HepG2 (cell line): ENCODE data around the gene GPR4. TPM values are rescaled to one million over a fixed set of nuclear protein-coding genes. Genes with fewer than 3 reads are reported as not detected.

Source experiments
- ATAC-seq: fragments of 200-7000 bp; cut with Tn5 transposase; 3 replicates; pipeline ENCODE4 v1.9.1; 2020; ENCODE audit warnings: mild to moderate bottlenecking, moderate library complexity
- BruUV-seq: library from RNA; stranded (reverse); fragments of 400-500 nt; replicated peaks from 2 replicates; lab custom pipeline; 2021; lab: Mats Ljungman, UMichigan
- CTCF ChIA-PET: fragments of 300-600 bp; formaldehyde crosslinking; extraction: SDS; loops from one replicate; lab custom pipeline; 2021; ENCODE audit warnings: low total read pairs, inconsistent platforms, low intra/inter-chr PET ratio; lab: Yijun Ruan, JAX
- POLR2A ChIA-PET: fragments of 350-600 bp; sonication (Branson Sonifier 250); formaldehyde crosslinking; loops from one replicate; lab custom pipeline; 2020; ENCODE audit warnings: antibody characterized with exemption, inconsistent platforms; lab: Yijun Ruan, JAX
- DNase-seq: peaks from one replicate; pipeline ENCODE4 v3.0.0-alpha.2; 2015; ENCODE audit warnings: low spot score
- FAIRE-seq: peaks from 3 replicates; lab custom pipeline; 2011; peaks lifted over from hg19 to GRCh38; lab: Jason Lieb, UNC
- H2AFZ ChIP-seq: one replicate; pipeline ENCODE4 v1.6.1; 2011; ENCODE audit warnings: low read length, inconsistent platforms
- H3K27ac ChIP-seq: fragments of 300-600 bp; 3 replicates; pipeline ENCODE4 v1.8.0; 2011; ENCODE audit warnings: mixed run types, mild to moderate bottlenecking, mixed read lengths, low read length, inconsistent platforms; ENCODE audit not compliant: insufficient read depth; ENCODE audit errors: extremely low read length
- H3K27me3 ChIP-seq, 2 experiments: fragments of 200-600 bp in 1 of 2; 2 replicates in 1 of 2; 3 replicates in 1 of 2; pipeline versions ENCODE4 v1.6.0 to v1.8.0; 2011; ENCODE audit warnings: low read length in 2 of 2, mild to moderate bottlenecking in 2 of 2, moderate library complexity in 2 of 2, inconsistent platforms in 1 of 2; ENCODE audit not compliant: insufficient read depth in 2 of 2, control insufficient read depth in 1 of 2
- H3K36me3 ChIP-seq, 2 experiments: fragments of 200-600 bp in 1 of 2; replicated peaks in 1 of 2; 2 replicates in 1 of 2; 3 replicates in 1 of 2; pipeline versions ENCODE4 v1.5.1 to v1.8.0; 2011; ENCODE audit warnings: low read length in 2 of 2, inconsistent platforms in 1 of 2; ENCODE audit not compliant: insufficient read depth in 2 of 2, control insufficient read depth in 1 of 2
- H3K4me1 ChIP-seq: 2 replicates; pipeline ENCODE4 v1.5.1; 2012; ENCODE audit warnings: low read length, inconsistent platforms; ENCODE audit not compliant: insufficient read depth
- H3K4me2 ChIP-seq: 2 replicates; pipeline ENCODE4 v1.6.0; 2011; ENCODE audit warnings: low read depth, low read length, inconsistent platforms
- H3K4me3 ChIP-seq, 3 experiments: fragments of 200-600 bp in 1 of 3; sonication (generic), shearing (Covaris generic) in 1 of 3; replicated peaks in 1 of 3; 2 replicates each; pipeline ENCODE4 v1.5.1; 2011 to 2016; ENCODE audit warnings: low read length in 3 of 3, inconsistent platforms in 2 of 3, low read depth in 2 of 3, mild to moderate bottlenecking in 2 of 3, control low read depth in 1 of 3, mixed read lengths in 1 of 3; ENCODE audit not compliant: insufficient read depth in 1 of 3
- H3K79me2 ChIP-seq: one replicate; pipeline ENCODE4 v1.6.1; 2011; ENCODE audit warnings: low read length, inconsistent platforms; ENCODE audit not compliant: insufficient read depth
- H3K9ac ChIP-seq: 2 replicates; pipeline ENCODE4 v1.6.0; 2011; ENCODE audit warnings: mild to moderate bottlenecking, low read depth, low read length, inconsistent platforms; ENCODE audit not compliant: insufficient read depth
- H3K9me3 ChIP-seq: 2 replicates; pipeline ENCODE4 v1.5.1; 2012; ENCODE audit warnings: mild to moderate bottlenecking, low read length
- H4K20me1 ChIP-seq: 2 replicates; pipeline ENCODE4 v1.6.0; 2011; ENCODE audit warnings: inconsistent platforms, mild to moderate bottlenecking, low read length, moderate library complexity; ENCODE audit not compliant: insufficient read depth
- ELF3 ChIP-seq: IDR thresholded peaks from 2 replicates; pipeline ENCODE4 v1.6.1; 2016; ENCODE audit warnings: missing genetic modification reagents, missing compliant biosample characterization
- FOSL2 ChIP-seq: sonication (generic); formaldehyde crosslinking; IDR thresholded peaks from 2 replicates; pipeline ENCODE4 v1.4.0; 2020; ENCODE audit warnings: missing genetic modification reagents
- TEAD2 ChIP-seq: sonication (generic); formaldehyde crosslinking; IDR thresholded peaks from 2 replicates; pipeline ENCODE4 v1.9.0; 2021; ENCODE audit warnings: missing genetic modification reagents
- ZFP36 ChIP-seq: fragments of 150-350 bp; IDR thresholded peaks from 2 replicates; pipeline ENCODE4 v1.6.1; 2018; ENCODE audit warnings: borderline replicate concordance, low read length, low read depth; ENCODE audit not compliant: partially characterized antibody
- ZNF430 ChIP-seq: sonication (generic); formaldehyde crosslinking; IDR thresholded peaks from 2 replicates; pipeline ENCODE4 v1.9.0; 2021; ENCODE audit warnings: mild to moderate bottlenecking, missing genetic modification reagents
- WGBS: methylation state at CpG from one replicate; pipeline ENCODE4 v1.1.6; 2017; ENCODE audit warnings: low lambda C conversion rate; 5-methylcytosine and 5-hydroxymethylcytosine counted together
- in situ Hi-C: cut with HindIII; loops from 2 replicates; pipeline ENCODE4 v1.10.0; 2017; ENCODE audit warnings: low pct_unique_long_range_greater_than_20kb; ENCODE audit not compliant: extremely low pct_ligation_motif_present
- intact Hi-C: fragments of 100-400 bp; cut with micrococcal nuclease; formaldehyde crosslinking; loops from one replicate; pipeline ENCODE4 v1.10.0; 2022; ENCODE audit not compliant: unreplicated experiment
- polyA plus RNA-seq, 8 experiments: library from polyadenylated mRNA; depleted of rRNA in 3 of 8; stranded (reverse) in 7 of 8; unstranded in 1 of 8; fragments of >200 nt; fragmentation: Illumina TruSeq in 4 of 8; extraction: Trizol in 4 of 8; gene quantifications; 2 replicates each; pipeline versions ENCODE4 v1.2.1 to v1.2.3, GENCODE V29; 2011 to 2016; ENCODE audit warnings: low read depth in 4 of 8, missing spikeins in 1 of 8, mixed read lengths in 1 of 8; ENCODE audit not compliant: insufficient read depth in 1 of 8
- total RNA-seq, 5 experiments: library from RNA; depleted of rRNA; stranded (reverse); fragments of >200 nt; fragmentation: Illumina TruSeq; extraction: Trizol; gene quantifications; 2 replicates each; pipeline ENCODE4 v1.2.3, GENCODE V29; 2016; ENCODE audit warnings: low read depth in 1 of 5
- TF ChIP-seq, protein P1 (sequence below): IDR thresholded peaks from 2 replicates; pipeline ENCODE4 v1.6.1; 2016; ENCODE audit warnings: missing compliant biosample characterization, missing genetic modification reagents, borderline replicate concordance

GPR4 gene
- total and polyA plus RNA-seq, 2 of the 13 experiments (the other 11 are each of a cell fraction or from before 2014, with no cell fraction given): 0.15 TPM; not detected in 1

DNA sequence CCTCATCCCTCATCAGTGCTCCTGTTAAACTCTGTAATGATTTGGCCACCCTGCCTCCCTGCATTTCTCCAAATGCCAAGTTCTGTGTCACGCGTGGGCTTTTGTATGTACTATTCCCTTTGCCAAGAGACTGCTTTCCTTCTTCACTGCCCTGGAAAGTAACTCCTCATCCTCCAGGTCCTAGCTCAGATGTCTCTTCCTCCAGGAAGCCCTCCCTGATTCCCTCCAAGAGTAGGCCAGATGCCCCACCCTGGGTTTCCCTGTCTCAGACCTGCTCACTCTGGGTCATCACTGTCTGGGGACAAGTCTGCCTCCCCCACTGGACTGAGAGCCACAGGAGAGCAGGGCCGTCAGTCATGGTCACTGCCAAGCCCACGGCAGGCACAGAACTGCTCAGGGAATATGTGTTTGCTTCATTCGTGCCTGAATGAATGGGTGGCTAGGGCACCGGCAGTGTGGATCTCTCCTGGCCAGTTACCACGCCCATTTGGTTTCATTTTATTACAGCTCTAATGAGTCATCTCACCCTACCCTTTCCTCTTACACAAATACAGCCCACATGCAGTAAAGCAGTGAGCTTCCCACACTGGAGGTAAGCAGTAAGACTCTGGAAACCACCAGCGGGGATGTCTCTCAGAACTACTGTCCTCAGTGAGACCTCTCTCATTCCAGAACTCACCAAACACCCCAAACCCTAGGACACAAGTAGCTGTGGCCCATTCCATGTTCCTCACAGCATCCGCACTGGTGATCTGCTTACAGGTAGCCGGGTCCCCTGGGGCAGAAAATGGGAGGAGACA is 12.1 kb upstream of the GPR4 start:
- Histone ChIP-seq H3K9me3 (no peaks in the 10 kb centered on the region), H3K4me1 (0 out of 2 replicates have a peak, but pooled peaks cover 8% of the 10 kb centered on the region), H3K9ac (no peak overlapping the region), H3K36me3 (peaks cover 2 to 5% of the 10 kb centered on the region in 2 experiments; a peak in 2 of 5 replicates), H3K27ac (no peak overlapping the region), H2AFZ (no peak overlapping the region), H3K79me2 (no peaks in the 10 kb centered on the region), H3K27me3 (no peaks in the 10 kb centered on the region), H4K20me1 (no peaks in the 10 kb centered on the region), H3K4me2 (no peak overlapping the region)
- ATAC-seq: no peak
- intact Hi-C loops: no loop called here
- BruUV-seq: no TSS peak
- ChIA-PET POLR2A (interaction anchor here (1.9 to 4.6 kb wide), 2 partner anchors 28 to 30 kb away, joined by 5 to 18 read pairs; partner anchors contain the start of gene OPA3), CTCF (no interaction called here)
- 94% methylated on average over 7 of the region's 10 CpGs for WGBS
- no peak for FAIRE-seq
- TF ChIP-seq FOSL2 (CRISPR knock-in tag): 0 out of 2 replicates have a peak, but pooled peaks have one; percentile 12
- TF ChIP-seq TEAD2: no peak
- peak; percentile 74 for TF ChIP-seq ZFP36
- TF ChIP-seq ELF3 (CRISPR knock-in tag): no peak
- TF ChIP-seq, all 625 proteins: peak for 2
- no peak for DNase-seq
- in situ Hi-C loops: no loop called here
- no peak overlapping the region for H3K4me3 ChIP-seq

DNA sequence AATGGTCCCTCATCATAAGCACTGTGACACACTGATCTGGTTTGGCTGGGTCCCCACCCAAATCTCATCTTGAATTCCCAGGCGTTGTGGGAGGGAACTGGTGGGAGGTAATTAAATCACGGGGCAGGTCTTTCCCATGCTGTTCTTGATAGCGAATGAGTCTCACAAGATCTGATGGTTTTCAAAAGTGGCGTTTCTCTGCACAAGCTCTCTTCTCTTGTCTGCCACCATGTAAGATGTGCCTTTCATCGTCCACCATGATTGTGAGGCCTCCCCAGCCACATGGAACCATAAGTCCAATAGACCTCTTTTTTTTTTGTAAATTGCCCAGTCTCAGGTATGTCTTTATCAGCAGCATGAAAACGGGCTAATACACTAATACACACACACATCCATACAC is 6.9 kb upstream of the GPR4 start:
- ChIA-PET CTCF (no interaction called here), POLR2A (interaction anchor here (1.1 kb wide), 1 partner anchor 33 kb away, joined by 3 read pairs; no protein-coding TSS in a partner anchor)
- intact Hi-C loops: no loop called here
- Histone ChIP-seq H3K27me3 (no peaks in the 10 kb centered on the region), H3K36me3 (no peaks in the 10 kb centered on the region), H2AFZ (no peak overlapping the region), H4K20me1 (no peaks in the 10 kb centered on the region), H3K27ac (no peak overlapping the region), H3K4me2 (no peak overlapping the region), H3K9ac (no peak overlapping the region), H3K4me3 (no peak overlapping the region), H3K4me1 (peaks cover 19% of the 10 kb centered on the region; the same call in 1 of the 2 replicates), H3K9me3 (no peaks in the 10 kb centered on the region), H3K79me2 (no peaks in the 10 kb centered on the region)
- ATAC-seq (no peak), DNase-seq (no peak), FAIRE-seq (no peak)
- WGBS: 94% methylated on average over 6 of the region's 6 CpGs
- BruUV-seq: no TSS peak
- TF ChIP-seq, protein P1, sequence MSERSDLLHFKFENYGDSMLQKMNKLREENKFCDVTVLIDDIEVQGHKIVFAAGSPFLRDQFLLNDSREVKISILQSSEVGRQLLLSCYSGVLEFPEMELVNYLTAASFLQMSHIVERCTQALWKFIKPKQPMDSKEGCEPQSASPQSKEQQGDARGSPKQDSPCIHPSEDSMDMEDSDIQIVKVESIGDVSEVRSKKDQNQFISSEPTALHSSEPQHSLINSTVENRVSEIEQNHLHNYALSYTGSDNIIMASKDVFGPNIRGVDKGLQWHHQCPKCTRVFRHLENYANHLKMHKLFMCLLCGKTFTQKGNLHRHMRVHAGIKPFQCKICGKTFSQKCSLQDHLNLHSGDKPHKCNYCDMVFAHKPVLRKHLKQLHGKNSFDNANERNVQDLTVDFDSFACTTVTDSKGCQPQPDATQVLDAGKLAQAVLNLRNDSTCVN (CRISPR knock-in tag): no peak
- peak; percentile 55; the same call in 1 of the 2 replicates for TF ChIP-seq ZNF430 (CRISPR knock-in tag)
- in situ Hi-C loops: no loop called here
